ENCODE data around the gene BASP1.
"Not testable (repeated sequence)": the region's sequence is repeated elsewhere in the genome, so short reads cannot be mapped to it uniquely, and the experiment has no call there.

Gene BASP1

DNA sequence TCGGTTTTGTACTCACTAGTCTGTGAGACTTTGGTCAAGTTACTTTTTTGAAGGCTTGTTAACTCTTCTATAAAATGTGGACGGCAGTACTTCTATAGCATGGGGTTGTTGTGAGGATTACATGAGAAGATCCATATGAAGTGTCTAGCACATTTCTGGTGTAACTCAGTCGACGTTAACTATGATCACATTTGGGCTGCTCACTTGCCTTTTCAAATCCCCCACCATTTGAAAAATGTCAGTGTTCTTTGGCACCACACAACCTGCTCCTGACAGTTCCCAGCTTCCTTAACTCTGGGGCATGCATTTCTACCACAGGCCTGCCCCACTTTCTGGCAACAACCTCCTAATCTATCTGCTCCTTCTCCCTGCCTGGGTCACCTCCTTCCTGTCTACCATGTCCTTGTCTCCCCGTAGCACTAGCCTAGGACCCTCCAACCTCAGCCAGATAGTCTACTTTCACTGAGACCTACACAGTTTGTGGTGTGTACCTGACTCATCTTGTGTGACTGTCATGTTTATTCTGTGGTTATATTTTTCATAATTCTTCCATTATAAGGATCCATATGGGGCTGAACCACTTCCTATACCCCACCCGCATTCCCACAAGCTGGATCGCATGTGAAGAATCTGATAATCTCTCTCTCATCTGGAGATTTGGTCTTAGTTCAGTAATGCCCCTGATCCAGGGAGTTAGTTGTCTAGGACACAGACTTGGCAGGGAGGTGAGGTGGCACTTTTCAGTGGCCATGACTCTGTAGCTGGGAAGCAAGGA is 30.2 kb upstream of the BASP1 start:
- H3K36me3 ChIP-seq (ENCODE audit: control insufficient read depth, insufficient read depth, low read length) = no peaks in the 10 kb centered on the region
- no peak for DNase-seq (ENCODE audit: extremely low read depth, insufficient read length)
- no peak overlapping the region for H3K4me3 ChIP-seq (replicated peaks; ENCODE audit: low read depth, low read length)
- H3K27me3 ChIP-seq (replicated peaks; ENCODE audit: control insufficient read depth, insufficient read depth, low read length) = no peaks in the 10 kb centered on the region
- TF ChIP-seq, protein P1, sequence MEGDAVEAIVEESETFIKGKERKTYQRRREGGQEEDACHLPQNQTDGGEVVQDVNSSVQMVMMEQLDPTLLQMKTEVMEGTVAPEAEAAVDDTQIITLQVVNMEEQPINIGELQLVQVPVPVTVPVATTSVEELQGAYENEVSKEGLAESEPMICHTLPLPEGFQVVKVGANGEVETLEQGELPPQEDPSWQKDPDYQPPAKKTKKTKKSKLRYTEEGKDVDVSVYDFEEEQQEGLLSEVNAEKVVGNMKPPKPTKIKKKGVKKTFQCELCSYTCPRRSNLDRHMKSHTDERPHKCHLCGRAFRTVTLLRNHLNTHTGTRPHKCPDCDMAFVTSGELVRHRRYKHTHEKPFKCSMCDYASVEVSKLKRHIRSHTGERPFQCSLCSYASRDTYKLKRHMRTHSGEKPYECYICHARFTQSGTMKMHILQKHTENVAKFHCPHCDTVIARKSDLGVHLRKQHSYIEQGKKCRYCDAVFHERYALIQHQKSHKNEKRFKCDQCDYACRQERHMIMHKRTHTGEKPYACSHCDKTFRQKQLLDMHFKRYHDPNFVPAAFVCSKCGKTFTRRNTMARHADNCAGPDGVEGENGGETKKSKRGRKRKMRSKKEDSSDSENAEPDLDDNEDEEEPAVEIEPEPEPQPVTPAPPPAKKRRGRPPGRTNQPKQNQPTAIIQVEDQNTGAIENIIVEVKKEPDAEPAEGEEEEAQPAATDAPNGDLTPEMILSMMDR (IDR thresholded peaks at IDR 0.05; ENCODE audit: insufficient read depth, low read length, poor library complexity, severe bottlenecking) = no peak

DNA sequence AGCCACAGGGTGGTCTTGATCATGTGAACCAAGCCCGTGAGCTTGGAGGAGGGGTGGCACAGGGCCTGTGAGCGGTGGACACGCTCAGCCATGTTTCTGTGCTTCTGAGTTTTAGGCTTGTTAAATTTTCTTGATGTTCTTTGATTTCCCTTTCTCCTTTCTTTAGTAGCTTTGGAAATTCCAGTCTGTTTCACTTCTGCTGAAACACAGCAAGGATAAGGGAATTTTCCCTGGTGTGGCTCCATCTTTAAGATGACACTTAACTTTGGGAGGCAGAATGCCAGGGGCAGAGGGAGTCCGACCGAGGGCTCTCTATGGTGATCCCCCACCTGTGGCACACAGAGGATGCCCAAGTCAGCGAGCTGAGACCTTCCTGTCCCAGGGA is 29.7 kb upstream of the BASP1 start:
- H3K36me3 ChIP-seq (ENCODE audit: control insufficient read depth, insufficient read depth, low read length) = no peaks in the 10 kb centered on the region
- TF ChIP-seq, protein P1 (IDR thresholded peaks at IDR 0.05; ENCODE audit: insufficient read depth, low read length, poor library complexity, severe bottlenecking) = no peak
- no peak for DNase-seq (ENCODE audit: extremely low read depth, insufficient read length)
- no peaks in the 10 kb centered on the region for H3K27me3 ChIP-seq (replicated peaks; ENCODE audit: control insufficient read depth, insufficient read depth, low read length)
- H3K4me3 ChIP-seq (replicated peaks; ENCODE audit: low read depth, low read length) = no peak overlapping the region

DNA sequence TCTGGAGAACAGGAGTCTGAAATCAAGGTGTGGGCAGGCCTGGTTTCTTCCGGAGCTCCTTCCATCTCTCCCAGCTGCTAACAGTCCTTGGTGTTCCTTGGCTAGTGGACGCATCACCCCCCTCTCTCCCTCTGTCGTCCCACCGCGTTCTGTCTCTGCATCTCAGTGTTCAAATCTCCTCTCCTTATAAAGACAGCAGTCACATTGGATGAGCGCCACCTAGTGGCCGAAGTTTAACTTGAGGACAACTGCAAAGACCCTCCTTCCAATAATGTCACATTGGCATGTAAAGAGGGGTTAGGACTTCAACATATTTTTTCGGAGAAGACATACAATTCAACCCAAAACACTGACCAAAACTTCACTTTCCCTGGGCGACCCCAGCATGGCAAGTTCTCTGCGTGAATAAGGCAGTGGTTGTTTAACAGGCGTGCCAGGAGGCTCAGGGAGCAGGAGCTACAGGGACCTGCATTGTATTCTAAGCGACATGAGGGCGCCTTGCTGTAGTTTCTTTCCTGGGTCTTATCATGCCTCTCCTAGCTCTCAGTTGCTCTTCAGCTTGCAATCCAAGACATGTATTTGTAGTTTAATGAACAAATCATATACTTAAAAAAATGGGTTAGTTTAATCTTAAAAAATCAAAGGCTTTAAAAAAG is 27.9 kb upstream of the BASP1 start:
- no peak overlapping the region for H3K4me3 ChIP-seq (replicated peaks; ENCODE audit: low read depth, low read length)
- H3K27me3 ChIP-seq (replicated peaks; ENCODE audit: control insufficient read depth, insufficient read depth, low read length) = no peaks in the 10 kb centered on the region
- no peaks in the 10 kb centered on the region for H3K36me3 ChIP-seq (ENCODE audit: control insufficient read depth, insufficient read depth, low read length)
- TF ChIP-seq, protein P1 (IDR thresholded peaks at IDR 0.05; ENCODE audit: insufficient read depth, low read length, poor library complexity, severe bottlenecking) = peak; percentile 87
- peak; percentile 21 for DNase-seq (ENCODE audit: extremely low read depth, insufficient read length)

DNA sequence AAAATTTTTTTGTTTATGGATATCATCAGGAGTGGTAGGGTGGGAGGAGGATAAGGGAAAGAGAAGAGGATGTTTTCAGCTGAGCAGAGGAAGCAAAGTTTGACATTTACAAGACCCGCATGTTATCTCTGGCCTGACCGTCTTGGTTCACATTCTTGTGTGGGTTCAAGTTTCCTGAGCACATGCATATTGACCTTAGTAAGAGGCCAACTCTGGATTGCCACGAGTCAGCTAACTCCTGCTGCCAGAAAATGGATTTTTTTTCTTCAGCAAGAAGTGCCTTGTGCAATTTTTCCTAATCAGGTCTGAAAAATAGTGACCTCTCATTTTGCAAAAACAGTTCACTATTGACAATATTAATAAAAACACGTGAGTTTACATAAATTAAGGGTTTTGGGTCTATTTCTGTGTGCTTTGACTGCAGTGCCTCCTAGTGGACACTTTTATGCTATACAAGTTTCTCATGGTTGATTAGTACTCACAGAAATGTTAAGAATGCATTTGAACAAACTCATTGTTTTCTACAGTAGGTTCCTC is 27.1 kb upstream of the BASP1 start:
- no peak overlapping the region for H3K4me3 ChIP-seq (replicated peaks; ENCODE audit: low read depth, low read length)
- no peaks in the 10 kb centered on the region for H3K36me3 ChIP-seq (ENCODE audit: control insufficient read depth, insufficient read depth, low read length)
- peak; percentile 8 for DNase-seq (ENCODE audit: extremely low read depth, insufficient read length)
- TF ChIP-seq, protein P1 (IDR thresholded peaks at IDR 0.05; ENCODE audit: insufficient read depth, low read length, poor library complexity, severe bottlenecking) = peak; percentile 76
- no peaks in the 10 kb centered on the region for H3K27me3 ChIP-seq (replicated peaks; ENCODE audit: control insufficient read depth, insufficient read depth, low read length)

DNA sequence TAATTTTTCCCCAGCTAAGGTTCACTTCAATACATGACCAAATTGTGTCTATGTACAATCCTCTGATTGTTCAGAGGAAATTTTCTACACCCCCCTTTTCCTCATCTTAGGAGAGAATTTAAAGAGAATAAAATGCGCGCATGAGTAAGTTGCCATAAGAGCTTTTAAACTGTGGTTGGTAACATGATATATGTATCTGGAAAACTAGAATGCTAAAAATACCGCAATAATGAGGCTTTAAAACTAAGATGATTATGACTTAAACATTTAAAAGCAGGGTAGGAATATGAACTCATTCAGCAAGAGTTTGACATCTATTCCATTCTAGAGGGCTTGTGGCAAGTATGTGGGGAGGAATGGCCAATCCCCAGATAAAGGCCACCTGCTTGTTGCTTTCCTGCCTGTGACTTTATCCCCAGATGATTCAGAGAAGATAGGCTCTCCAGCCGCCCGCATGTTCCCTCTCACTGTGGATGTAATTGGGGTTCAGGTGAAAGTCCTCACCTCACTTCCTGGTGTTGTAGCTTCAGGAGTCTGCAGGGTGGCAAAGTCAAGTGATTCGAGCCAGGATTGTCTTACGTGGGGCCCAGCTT is 26.5 kb upstream of the BASP1 start:
- DNase-seq (ENCODE audit: extremely low read depth, insufficient read length) = no peak
- Histone ChIP-seq H3K4me3 (replicated peaks; ENCODE audit: low read depth, low read length) (no peak overlapping the region), H3K27me3 (replicated peaks; ENCODE audit: control insufficient read depth, insufficient read depth, low read length) (no peaks in the 10 kb centered on the region), H3K36me3 (ENCODE audit: control insufficient read depth, insufficient read depth, low read length) (no peaks in the 10 kb centered on the region)
- TF ChIP-seq, protein P1 (IDR thresholded peaks at IDR 0.05; ENCODE audit: insufficient read depth, low read length, poor library complexity, severe bottlenecking) = no peak

DNA sequence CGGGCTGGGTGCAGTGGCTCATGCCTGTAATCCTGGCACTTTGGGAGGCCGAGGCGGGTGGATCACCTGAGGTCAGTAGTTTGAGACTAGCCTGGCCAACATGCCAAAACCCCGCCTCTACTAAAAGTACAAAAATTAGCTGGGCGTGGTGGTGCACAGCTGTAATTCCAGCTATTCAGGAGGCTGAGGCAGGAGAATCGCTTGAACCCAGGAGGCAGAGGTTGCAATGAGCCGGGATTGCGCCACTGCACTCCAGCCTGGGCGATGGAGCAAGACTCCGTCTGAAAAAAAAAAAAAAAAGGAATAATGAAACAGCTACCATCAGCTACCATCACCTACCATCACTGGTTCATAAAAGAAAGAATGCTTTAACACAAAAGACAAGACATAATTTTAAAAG is 25.9 kb upstream of the BASP1 start:
- H3K36me3 ChIP-seq (ENCODE audit: control insufficient read depth, insufficient read depth, low read length); H3K27me3 ChIP-seq (replicated peaks; ENCODE audit: control insufficient read depth, insufficient read depth, low read length); DNase-seq (ENCODE audit: extremely low read depth, insufficient read length); H3K4me3 ChIP-seq (replicated peaks; ENCODE audit: low read depth, low read length): not testable (repeated sequence)

All from GM06990 (cell line).